Uterus (tissue), 4 donors: ENCODE results near the gene UBASH3B. TPM values are rescaled to one million over a fixed set of nuclear protein-coding genes. Genes with fewer than 3 reads are reported as not detected.

Experiments used
- DNase-seq, 2 donors: peaks; one replicate each; pipeline ENCODE4 v3.0.0-alpha.2; 2019 to 2020
- H3K27ac ChIP-seq, 2 donors: fragments of 200-600 bp; sonication (generic); 1 replicate in 1 of 2; 2 replicates in 1 of 2; pipeline ENCODE4 v1.5.1; 2016 to 2018
- H3K27me3 ChIP-seq, 2 donors: fragments of 200-600 bp; sonication (generic); one replicate each; pipeline ENCODE4 v1.5.1; 2018 to 2019; ENCODE audit warnings: control low read depth in 1 of 2
- H3K36me3 ChIP-seq, 2 donors: fragments of 200-600 bp; sonication (generic); one replicate each; pipeline ENCODE4 v1.5.1; 2019; ENCODE audit warnings: control low read depth in 1 of 2
- H3K4me1 ChIP-seq, 2 donors: fragments of 200-600 bp; sonication (generic); one replicate each; pipeline ENCODE4 v1.5.1; 2018 to 2019; ENCODE audit warnings: control low read depth in 1 of 2
- H3K4me3 ChIP-seq, 2 donors: fragments of 200-600 bp; sonication (generic); 1 replicate in 1 of 2; 2 replicates in 1 of 2; pipeline ENCODE4 v1.5.1; 2018 to 2019; ENCODE audit warnings: mild to moderate bottlenecking in 1 of 2
- H3K9me3 ChIP-seq, 2 donors: fragments of 200-600 bp; sonication (generic); one replicate each; pipeline ENCODE4 v1.5.1; 2019; ENCODE audit warnings: control low read depth in 1 of 2
- POLR2A ChIP-seq, 2 donors: fragments of 450-650 bp; IDR thresholded peaks; one replicate each; pipeline ENCODE4 v1.6.1; 2016; ENCODE audit warnings: antibody characterized with exemption in 2 of 2, mild to moderate bottlenecking in 1 of 2, moderate library complexity in 1 of 2
- intact Hi-C: fragments of 100-400 bp; cut with DNase I; formaldehyde crosslinking; loops from one replicate; pipeline ENCODE4 v1.15.1; 2023; ENCODE audit warnings: low total_unique reads
- total RNA-seq, 4 donors: library from RNA; depleted of rRNA in 3 of 4; stranded (reverse); fragments of >200 nt in 3 of 4; gene quantifications; one replicate each; pipeline versions ENCODE4 v1.1.0 to v1.2.4, GENCODE V29; 2014 to 2023
- TF ChIP-seq, protein P1 (sequence below), 4 experiments: fragments of 200-600 bp in 2 of 4; fragments of 450-650 bp in 2 of 4; sonication (generic) in 2 of 4; IDR thresholded peaks; one replicate each; pipeline ENCODE4 v1.5.1; 2016 to 2019; ENCODE audit warnings: antibody characterized with exemption in 4 of 4, mild to moderate bottlenecking in 2 of 4, moderate library complexity in 1 of 4
- donor health status: DM: yes; HTN: yes; CAD: no.

UBASH3B gene
- total RNA-seq, 4 donors from 2014 or later = under 0.01 to 5.8 (median 2.0) TPM

DNA sequence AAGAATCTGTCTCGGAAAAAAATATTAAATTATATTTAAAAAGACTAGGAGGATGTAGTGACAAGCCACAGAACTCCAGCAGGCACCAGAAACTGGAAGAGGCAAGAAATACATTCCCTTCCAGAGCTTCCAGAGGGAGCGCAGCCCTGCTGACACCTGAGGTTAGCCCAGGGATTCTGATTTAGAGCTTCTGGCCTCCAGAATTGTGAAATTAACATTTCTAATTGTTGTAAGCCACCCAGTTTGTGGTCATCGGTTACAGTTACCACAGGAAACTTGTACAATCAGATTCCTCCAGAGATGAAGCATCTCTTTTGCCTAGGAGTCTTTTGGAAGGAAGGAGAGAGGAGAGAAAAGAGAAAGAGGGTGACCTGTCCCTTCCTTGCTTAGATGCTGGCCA lies 6.4 kb upstream of the UBASH3B start:
- H3K27me3 ChIP-seq = no peaks in the 10 kb centered on the region
- H3K36me3 ChIP-seq = no peaks in the 10 kb centered on the region
- no peaks in the 10 kb centered on the region for H3K9me3 ChIP-seq
- no peak for DNase-seq
- no peak for TF ChIP-seq POLR2A (IDR thresholded peaks at IDR 0.05)
- TF ChIP-seq, protein P1, sequence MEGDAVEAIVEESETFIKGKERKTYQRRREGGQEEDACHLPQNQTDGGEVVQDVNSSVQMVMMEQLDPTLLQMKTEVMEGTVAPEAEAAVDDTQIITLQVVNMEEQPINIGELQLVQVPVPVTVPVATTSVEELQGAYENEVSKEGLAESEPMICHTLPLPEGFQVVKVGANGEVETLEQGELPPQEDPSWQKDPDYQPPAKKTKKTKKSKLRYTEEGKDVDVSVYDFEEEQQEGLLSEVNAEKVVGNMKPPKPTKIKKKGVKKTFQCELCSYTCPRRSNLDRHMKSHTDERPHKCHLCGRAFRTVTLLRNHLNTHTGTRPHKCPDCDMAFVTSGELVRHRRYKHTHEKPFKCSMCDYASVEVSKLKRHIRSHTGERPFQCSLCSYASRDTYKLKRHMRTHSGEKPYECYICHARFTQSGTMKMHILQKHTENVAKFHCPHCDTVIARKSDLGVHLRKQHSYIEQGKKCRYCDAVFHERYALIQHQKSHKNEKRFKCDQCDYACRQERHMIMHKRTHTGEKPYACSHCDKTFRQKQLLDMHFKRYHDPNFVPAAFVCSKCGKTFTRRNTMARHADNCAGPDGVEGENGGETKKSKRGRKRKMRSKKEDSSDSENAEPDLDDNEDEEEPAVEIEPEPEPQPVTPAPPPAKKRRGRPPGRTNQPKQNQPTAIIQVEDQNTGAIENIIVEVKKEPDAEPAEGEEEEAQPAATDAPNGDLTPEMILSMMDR (IDR thresholded peaks at IDR 0.05) = no peak
- intact Hi-C loops = no loop called here
- no peak overlapping the region for H3K27ac ChIP-seq
- no peak overlapping the region for H3K4me3 ChIP-seq
- no peaks in the 10 kb centered on the region for H3K4me1 ChIP-seq

DNA sequence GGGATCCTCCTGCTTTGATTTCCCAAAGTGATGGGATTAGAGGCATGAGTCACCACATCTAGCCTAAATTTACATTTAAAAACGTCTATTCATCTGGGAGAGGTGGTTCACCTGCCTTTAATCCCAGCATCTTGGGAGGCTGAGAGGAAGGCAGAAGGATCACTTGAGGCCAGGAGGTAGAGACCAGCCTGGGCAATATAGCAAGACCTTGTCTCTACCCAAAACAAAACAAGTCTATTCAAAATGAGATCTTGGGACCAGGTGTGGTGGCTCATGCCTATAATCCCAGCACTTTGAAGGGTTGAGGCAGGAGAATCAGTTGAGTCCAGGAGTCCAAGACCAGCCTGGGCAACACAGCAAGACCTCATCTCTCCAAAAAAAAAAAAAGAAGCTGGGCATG lies 4.9 kb upstream of the UBASH3B start:
- TF ChIP-seq, protein P1 (IDR thresholded peaks at IDR 0.05) = no peak
- no peak for TF ChIP-seq POLR2A (IDR thresholded peaks at IDR 0.05)
- Histone ChIP-seq H3K4me1 (no peaks in the 10 kb centered on the region), H3K4me3 (no peak overlapping the region), H3K9me3 (no peaks in the 10 kb centered on the region), H3K27ac (no peak overlapping the region), H3K36me3 (no peaks in the 10 kb centered on the region), H3K27me3 (no peaks in the 10 kb centered on the region)
- intact Hi-C loops = no loop called here
- no peak for DNase-seq

DNA sequence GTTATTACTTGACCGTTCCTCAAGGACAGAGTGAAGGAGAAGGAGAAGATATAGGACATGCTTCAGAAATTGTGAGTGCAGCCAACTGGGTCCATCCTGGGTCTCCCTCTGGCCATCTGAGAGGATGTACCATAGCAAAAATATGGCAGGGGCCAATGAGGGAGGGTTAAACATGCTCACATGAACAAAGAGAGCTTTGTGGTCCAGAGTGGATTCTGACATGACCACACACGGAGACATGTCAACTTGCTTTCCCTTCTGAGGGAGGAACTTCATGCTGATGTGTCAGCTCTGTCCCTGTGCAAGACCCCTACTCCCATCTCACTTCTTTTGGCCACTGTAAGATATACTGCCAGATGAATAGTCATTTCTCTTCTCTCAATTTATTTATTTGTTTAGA lies 3.0 kb upstream of the UBASH3B start:
- H3K4me3 ChIP-seq = no peak overlapping the region
- TF ChIP-seq, protein P1 (IDR thresholded peaks at IDR 0.05) = no peak
- no peak for TF ChIP-seq POLR2A (IDR thresholded peaks at IDR 0.05)
- no peak overlapping the region for H3K27ac ChIP-seq
- H3K4me1 ChIP-seq = no peaks in the 10 kb centered on the region
- no peaks in the 10 kb centered on the region for H3K9me3 ChIP-seq
- H3K36me3 ChIP-seq = no peaks in the 10 kb centered on the region
- intact Hi-C loops = no loop called here
- no peak for DNase-seq
- H3K27me3 ChIP-seq = no peaks in the 10 kb centered on the region

DNA sequence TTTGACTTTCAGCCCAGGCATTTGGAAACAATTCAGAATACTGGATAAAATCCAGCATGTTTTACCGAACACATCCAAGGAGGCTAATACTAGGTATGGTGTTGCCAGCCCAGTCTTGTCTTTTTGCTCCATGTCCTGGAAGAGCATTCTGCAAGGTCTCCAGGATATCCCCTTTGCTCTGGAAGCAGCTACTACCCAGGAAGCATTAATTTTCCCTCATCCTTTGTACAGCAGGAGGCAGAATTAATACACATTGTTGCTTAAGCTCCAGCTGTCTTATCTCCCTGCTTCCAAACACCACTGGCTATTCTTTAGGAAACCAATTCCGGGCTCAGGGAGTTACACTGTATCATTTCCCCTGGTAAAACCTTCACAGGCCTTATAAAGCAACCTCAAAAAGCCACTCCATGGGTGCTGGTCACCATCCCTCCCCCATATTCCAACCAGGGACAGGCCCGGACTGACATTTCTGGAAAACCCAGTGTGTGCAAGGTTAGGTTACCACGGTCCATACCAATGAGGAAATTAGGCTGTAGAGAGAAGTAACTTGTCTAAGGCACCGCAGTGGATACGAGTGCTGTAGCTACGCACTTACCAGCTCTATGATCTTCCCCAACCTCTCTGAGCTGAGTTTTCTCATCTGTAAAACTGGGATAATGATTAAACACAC lies 1.5 kb upstream of the UBASH3B start:
- no peak for TF ChIP-seq POLR2A (IDR thresholded peaks at IDR 0.05)
- TF ChIP-seq, protein P1 (IDR thresholded peaks at IDR 0.05) = no peak
- Histone ChIP-seq H3K36me3 (no peaks in the 10 kb centered on the region), H3K9me3 (no peaks in the 10 kb centered on the region), H3K4me1 (no peaks in the 10 kb centered on the region), H3K27me3 (no peaks in the 10 kb centered on the region), H3K27ac (no peak overlapping the region), H3K4me3 (no peak overlapping the region)
- intact Hi-C loops = no loop called here
- no peak for DNase-seq

DNA sequence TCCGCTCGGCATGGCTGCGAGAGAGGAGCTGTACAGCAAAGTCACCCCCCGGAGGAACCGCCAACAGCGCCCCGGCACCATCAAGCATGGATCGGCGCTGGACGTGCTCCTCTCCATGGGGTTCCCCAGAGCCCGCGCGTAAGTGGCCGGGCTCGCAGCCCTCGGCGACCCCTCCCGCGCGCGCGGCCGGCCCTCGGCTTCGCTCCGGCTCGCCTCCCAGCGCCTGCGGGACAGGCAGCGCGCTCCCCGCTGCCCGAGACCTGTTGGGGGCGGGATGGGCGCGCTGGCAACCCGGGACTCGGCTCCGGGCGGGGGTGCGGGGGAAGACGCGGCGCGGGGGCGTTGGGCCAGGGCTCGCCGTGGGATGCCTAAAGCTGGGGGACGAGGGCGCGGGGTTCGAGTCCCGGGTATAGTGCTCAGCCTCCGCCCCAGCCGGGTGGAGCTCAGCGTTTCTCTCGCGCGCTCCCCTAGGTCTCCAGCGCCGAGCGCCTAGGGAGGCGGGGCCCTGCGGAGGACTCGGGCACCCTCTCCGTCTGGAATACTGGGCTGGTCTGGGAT lies 630 bp downstream of the UBASH3B start:
- Histone ChIP-seq H3K27ac (peak overlapping the region; percentile 84 to 87), H3K4me1 (no peaks in the 10 kb centered on the region), H3K9me3 (no peaks in the 10 kb centered on the region), H3K4me3 (peak overlapping the region; percentile 57 to 66), H3K36me3 (no peaks in the 10 kb centered on the region), H3K27me3 (no peaks in the 10 kb centered on the region)
- TF ChIP-seq, protein P1 (IDR thresholded peaks at IDR 0.05) = no peak
- TF ChIP-seq POLR2A (IDR thresholded peaks at IDR 0.05) = no peak
- peak; percentile 27 to 56 for DNase-seq
- intact Hi-C loops = no loop called here
